Measurements from ENCODE around the gene KIF14.
"Not testable (repeated sequence)": the region's sequence is repeated elsewhere in the genome, so short reads cannot be mapped to it uniquely, and the experiment has no call there.

Gene KIF14

GRCh38 chr1:200542162-200542561 lies 78.4 kb downstream of the KIF14 start:
- no peak for DNase-seq

DNA sequence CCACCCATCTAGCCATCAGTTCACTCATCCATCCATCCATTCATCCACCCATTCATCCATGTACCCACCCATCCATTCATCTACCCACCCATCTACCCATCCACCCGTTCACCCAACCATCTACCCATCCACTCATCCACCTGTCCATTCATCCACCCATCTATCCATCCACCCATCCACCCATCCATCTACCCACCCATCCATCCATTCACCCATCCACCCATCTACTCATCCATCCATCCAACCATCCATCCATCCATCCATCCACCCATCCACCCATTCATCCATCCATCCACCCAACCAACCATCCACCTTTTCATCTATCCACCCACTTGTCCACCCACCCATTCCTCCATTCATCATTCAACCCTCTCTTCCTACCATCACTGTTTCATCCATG lies 80.3 kb downstream of the KIF14 start:
- no peak for DNase-seq

- DNase-seq: no peak
Observed at GRCh38 chr1:200538179-200538578, 82.4 kb downstream of the KIF14 start.

- peak; percentile 17 for DNase-seq
Observed at GRCh38 chr1:200535605-200536004, 84.9 kb downstream of the KIF14 start.

GRCh38 chr1:200530623-200531261 lies 89.8 kb downstream of the KIF14 start:
- no peak for DNase-seq

DNA sequence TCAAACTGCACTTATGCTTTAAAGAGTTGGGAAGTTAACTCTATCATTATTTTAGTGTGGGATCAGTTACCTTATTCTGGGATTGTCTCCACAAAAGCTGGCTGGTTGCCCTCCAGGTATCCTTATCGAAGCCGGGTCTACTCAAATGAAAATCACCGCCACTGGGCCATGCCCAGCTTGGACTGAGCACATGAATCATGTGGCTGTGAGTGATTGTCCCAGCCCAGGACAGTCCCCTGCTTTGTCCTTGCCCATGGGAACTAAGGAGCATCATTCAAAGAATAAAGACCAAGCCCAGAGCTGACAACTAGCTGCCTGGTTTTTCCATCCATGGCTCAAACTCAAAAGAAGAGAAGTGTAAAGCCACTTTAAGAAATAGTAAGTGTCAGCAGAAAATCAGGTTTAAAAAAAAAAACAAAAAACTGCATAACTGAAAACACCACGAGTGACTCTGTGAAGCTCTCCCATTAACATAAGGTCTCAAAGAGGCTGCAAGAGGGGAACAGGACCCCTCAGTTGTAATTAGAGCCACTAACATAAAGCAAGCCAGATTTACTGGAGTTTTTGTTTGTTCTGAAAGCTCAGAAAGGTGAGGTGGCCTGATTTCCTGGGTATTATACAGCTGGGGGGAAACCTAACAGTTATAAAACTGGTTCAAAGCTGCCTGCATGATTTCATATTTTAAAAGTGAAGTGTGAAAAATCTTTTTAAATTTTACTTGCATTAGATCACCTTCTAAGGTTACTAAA lies 91.5 kb downstream of the KIF14 start:
- DNase-seq: no peak

DNA sequence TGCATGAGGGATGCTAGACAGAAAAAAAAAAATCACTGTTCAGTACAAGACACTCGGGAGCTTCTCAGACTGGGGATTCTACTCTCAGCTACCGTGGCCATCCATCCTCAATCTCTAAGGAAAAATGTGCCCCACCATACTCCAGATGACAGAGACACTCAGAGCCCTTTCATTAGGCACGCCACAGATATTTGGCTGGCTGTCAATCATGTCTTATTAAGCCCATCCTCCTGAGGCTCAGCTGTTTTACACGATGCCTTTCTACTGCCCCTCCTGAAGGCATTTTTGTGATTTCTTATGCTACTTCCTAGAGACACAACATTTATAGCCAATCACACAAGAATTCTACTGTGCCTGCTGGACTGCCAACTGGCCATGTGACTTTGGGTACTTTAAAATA lies 92.9 kb downstream of the KIF14 start:
- peak; percentile 18 for DNase-seq

- peak; percentile 44 for DNase-seq
Observed at GRCh38 chr1:200526709-200527612, 93.6 kb downstream of the KIF14 start.

GRCh38 chr1:200525090-200525987 lies 95.2 kb downstream of the KIF14 start:
- DNase-seq: peak; percentile 7

- DNase-seq: not testable (repeated sequence)
Observed at GRCh38 chr1:200524551-200524950, 96.0 kb downstream of the KIF14 start.

- no peak for DNase-seq
Observed at GRCh38 chr1:200524092-200524491, 96.5 kb downstream of the KIF14 start.

GRCh38 chr1:200520735-200521134 lies 99.8 kb downstream of the KIF14 start:
- no peak for DNase-seq

GRCh38 chr1:200518524-200518923 lies 102.0 kb downstream of the KIF14 start:
- peak; percentile 59 for DNase-seq

- peak; percentile 85 for DNase-seq
Observed at GRCh38 chr1:200512191-200512590, 108.4 kb downstream of the KIF14 start.

GRCh38 chr1:200510228-200510623 lies 110.3 kb downstream of the KIF14 start:
- DNase-seq: peak; percentile 78

- DNase-seq: no peak
Observed at GRCh38 chr1:200506471-200506870, 114.1 kb downstream of the KIF14 start.

DNA sequence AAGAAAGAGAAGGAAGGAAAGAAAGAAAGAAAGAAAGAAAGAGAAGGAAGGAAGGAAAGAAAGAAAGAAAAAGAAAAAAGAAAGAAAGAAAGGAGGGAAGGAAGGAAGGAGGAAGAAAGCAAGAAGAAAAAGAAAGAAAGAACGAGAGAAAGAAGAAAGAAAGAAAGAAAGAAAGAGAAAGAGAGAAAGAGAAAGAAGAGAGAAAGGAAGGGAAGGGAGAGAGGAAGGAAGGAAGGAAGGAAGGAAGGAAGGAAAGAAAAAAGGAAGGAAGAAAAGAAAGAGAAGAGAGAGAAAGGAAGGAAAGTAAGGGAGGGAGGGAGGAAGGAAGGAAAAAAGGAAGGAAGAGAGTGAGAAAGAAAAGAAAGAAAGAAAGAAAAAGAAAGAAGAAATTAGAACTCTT lies 115.3 kb downstream of the KIF14 start:
- DNase-seq: no peak

Data from fibroblast of skin of back (primary cell).